Islet of Langerhans (tissue), 1 donor: Measurements from ENCODE around the gene SPTBN2.
"Not testable (repeated sequence)": the region's sequence is repeated elsewhere in the genome, so short reads cannot be mapped to it uniquely, and the experiment has no call there.

Experiments
- FAIRE-seq: peaks from one replicate; lab custom pipeline; 2011; peaks lifted over from hg19 to GRCh38; lab: Jason Lieb, UNC

Gene SPTBN2

DNA sequence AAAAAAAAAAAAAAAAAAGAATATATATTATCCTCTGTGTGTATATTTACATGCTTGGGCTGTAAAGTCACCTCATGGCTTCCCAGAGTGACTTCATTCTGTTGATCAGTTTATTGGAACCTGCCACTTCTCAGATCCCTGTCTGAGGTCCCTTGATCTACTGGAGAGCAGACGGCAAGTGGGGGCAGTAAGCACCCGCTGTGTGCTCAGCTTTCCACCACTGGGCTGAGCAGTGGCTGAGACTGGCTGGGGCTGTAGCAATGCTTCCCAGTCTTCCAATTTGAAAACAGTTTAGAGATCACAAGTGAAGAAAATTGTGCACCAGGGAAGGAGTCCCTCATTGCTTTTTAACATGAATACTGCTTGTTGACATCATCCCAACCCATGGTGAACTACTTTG lies 44.4 kb downstream of the SPTBN2 start:
- no peak for FAIRE-seq

DNA sequence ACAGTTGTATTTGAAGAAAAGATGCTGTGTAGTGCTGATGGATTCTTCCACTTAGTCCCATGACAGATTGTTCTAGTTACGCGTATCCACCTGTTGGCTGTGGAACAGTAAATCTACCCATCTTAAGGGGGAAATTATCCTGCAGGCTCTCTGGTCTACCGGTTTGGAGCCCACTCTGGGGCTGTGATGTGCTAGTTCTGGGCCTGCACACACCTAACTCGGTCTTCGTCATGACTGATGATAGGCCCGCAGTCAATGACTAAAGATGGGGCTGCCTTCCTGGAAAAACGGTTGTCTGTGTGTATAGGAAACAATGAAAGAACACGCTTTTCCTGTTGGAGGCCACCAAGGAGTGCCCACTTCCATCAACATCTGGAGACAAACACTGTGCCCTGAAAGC lies 45.1 kb downstream of the SPTBN2 start:
- FAIRE-seq: no peak

DNA sequence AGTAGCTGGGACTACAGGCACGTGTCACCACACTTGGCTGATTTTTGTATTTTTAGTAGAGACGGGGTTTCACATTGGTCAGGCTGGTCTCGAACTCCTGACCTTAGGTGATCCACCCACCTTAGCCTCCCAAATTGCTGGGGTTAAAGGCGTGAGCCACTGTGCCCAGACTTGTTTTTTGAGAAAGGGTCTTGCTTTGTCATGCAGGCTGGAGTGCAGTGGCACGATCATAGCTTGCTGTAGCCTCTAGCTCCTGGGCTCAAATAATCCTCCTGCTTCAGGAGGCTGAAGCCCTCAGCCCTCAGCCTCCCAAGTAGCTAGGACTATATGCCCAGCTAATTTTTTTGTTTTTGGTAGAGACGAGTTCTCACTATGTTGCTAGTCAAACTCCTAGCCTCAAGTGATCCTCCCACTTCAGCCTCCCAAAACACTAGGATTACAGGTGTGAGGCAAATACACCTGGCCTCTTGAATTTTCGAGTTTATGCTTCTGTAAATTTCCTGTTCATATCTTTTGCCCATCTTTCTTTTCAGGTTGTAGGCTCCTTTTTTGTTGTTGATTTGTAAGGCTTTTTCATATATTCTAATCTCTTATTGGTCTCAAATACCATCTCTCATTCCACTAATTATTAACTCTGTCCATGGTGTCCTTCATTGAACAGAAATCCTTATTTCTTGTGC lies 47.9 kb downstream of the SPTBN2 start:
- FAIRE-seq: no peak

DNA sequence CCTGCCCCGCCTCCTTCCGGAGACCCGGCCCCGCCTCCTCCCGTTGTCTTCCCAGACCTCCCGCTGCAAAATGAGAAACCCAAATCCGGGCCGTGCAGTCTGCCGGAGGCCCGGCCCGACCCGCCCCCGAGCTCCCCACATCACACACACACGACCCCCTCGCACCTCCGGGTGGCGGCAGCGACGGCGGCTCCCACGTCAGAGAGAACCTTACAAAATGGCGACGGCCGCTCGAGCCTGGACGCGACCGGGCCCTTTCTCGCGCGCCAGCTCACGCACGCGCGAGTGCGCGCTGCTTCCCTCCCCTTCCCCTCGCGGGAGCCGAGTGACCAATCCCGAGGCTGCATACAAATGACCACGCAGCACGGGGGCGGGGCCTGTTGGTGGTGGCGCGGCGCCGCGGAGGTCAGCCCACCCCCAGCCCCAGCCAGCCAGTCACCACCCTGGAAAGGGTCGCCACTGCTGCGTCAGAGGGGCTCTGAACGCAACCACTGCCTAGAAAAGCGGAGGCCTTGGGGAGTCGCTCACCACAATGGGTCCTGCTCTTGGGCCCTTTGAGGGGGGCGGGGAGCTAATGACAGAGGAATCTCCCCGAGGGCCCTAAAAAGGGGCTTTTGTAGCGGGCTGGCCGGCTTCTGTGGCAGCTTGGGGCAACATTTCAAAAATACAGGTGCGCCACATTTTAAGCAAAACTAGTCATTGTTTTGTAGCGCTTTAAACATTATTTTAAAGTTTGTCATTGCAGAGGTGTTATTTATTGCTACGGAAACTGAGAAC lies 51.2 kb downstream of the SPTBN2 start, which contains the start of gene RBM4B:
Gene RBM4B (minus strand): TSS at position 289 of the 777 bp plus-strand sequence. CDS start 808 bp downstream, outside the sequence.
- no peak for FAIRE-seq

DNA sequence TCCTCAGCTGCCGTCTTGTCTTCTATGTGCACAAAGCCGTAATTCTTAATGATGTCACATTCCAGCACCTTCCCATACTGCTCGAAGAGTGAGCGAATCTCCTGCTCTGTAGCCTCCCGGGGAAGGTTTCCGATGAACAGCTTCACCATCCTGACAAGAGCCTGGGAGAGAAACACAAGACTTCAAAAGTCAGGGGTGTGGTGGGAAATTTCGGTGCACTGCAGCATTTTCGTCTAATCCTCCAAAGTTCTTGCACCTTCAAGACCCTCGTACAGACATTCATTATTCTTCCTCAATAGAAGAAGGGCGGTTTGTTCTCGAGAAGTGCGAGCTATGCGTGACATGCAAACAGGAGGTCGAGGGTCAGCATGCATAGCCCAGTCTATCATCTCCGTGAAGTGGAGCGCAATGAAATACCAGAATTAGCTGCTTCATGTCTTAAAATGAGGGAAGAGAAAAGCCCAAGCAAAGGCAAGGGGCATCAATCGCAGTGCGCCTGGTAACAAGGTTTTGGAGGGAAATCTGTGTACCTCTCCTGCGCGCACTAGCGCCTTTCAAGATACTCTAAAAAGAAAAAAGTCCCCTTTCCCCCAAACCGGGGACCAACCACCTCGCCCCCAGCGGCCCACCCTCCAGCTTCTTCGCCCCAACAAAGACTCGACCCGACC lies 52.0 kb downstream of the SPTBN2 start:
- FAIRE-seq: no peak

DNA sequence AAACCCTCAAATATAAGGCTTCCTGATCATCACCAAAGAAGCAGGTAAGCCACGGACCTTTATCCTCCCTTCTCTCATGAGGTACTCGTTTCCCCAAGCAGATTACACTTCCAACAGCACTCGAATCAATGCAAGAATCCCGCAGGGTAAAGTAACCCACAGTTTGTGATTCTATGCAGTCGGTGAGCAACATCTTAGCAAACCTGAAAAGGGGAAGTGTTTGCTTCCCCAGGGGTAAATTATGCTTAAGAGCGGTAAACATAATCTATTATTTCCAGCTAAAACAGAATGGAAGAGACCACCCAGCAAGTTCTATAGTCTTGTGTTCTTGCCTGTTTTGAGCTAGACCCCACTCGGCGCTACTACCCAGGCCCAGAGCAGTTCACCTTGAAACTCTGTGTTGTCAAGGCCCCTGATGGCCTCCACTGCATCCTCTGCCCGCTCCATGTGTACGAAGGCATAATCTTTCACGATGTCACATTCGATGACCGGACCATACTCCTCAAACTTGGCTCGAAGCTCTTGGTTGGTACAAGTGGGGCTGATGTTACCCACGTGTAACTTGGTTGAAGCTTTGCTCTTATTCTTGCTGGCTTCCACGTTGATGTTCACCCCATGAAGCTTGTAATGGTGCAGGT lies 52.6 kb downstream of the SPTBN2 start:
- FAIRE-seq: no peak

DNA sequence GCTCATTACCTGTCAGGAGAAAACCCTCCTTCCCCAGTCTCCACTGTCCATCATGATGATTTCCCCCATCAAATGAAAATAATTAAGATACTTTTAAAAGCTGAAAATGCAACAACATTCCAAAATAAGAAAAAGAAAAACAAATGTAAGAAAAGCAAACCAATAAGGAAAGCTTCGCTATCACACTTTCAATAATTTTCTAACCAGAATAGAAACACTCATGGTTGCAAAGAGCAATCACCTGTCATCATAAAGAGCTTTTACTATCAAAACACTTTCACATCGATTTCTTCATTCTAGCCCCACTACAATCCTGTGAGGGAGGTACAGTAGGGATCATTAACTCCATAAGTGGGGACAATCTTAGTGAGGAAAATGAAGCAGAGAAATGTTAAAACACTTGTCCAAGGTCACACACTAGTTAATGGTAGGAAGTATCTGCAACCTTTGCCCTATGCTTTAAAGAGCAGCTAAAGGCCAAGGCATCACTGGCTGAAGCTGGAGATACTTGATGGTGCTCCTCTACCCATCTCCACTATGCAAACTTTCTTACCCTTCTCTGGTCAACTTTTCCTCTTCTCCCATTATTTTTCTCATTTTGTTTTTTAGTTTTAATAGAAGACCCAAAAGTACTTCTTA lies 53.9 kb downstream of the SPTBN2 start:
- FAIRE-seq: no peak

DNA sequence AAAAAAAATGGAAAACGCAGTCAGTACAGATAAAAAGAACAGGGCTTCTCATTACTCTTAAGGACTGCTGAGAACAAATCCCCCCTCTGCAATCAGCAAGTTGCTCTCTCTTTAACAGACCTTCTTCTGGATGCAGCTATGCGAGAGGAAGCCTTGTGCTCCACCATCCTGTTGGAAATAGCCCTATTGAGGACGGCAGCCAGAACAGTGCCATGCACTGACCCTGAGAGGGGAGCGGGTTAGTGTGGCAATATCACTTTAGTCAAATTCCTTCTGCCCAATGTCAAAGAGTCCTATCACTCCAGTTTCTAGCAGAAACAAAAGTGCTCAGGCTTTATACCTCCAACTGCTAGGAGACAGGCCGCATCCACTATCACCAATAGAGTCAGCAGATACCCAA lies 58.2 kb downstream of the SPTBN2 start:
- FAIRE-seq: no peak

DNA sequence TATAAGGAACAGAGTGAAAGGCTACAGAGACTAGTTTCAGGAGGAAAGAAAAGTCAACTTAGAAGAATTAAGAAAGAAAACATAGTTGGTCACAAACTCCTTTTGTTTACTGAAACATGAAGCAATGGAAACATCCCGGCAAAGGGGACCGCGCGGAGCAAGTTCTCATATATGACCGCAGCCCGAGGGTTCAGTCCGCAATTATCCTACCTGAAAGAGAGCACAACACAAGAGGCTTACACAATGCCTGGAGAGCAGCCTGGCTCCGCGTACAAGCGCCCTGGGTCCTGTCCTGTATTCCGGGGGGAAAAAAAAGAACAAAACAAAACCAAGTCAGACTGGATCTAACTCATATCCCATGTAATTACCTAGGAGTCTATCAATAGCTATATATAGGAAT lies 63.6 kb downstream of the SPTBN2 start:
- no peak for FAIRE-seq

DNA sequence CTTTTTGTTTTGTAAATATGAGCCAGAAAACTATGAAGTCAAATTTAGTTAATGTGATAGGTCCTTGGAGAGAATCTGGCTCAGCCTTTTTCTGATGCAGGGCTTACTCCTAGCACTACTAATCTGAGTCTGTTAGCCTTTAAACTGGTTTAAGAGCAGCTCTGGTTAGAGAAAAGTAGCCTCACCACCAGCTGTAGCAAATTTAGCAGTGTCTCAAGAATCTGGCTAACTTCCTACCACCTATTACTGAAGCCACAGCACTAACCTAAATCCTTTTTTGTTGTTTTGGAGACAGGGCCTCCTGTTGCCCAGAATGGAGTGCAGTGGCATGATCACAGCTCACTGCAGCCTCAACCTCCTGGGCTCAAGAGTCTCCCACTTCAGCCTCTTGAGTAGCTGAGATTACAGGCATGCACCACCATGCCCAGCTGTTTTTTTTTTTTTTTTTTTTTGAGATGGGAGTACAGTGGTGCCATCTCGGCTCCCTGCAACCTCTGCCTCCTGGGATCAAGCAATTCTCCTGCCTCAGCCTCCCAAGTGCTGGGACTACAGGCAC lies 65.2 kb downstream of the SPTBN2 start:
- FAIRE-seq: no peak

DNA sequence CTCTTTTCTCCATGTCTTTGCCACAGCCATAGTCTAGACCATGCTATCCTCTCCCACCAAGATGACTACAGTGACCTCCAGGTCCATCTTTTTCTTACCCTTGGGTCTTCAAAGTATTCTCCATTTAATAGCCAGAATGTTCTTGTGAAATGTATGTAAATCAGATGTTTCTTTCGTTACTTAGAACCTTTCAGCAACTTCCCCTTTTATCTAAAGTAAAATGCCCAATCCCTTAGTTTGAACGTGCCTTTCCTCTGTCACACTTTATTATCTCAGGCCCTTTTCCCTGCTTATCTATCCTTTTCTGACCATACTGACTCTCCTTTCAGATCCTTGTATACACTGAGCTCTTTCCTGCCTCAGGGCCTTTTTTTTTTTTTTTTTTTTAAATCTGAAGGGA lies 69.3 kb downstream of the SPTBN2 start:
- no peak for FAIRE-seq

DNA sequence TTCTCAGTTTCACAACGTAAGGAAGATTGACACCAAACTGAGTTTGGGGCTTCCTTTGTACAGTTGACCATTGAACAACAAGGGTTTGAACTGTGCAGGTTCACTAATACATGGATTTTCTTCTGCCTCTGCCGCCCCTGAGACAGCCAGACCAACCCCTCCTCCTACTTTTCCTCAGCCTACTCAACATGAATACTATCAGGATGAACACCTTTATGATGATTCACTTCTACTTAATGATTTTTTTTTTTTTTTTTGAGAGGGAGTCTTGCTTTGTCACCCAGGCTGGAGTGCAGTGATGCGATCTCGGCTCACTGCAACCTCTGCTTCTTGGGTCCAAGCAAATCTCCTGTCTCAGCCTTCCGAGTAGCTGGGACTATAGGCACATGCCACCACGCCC lies 75.9 kb downstream of the SPTBN2 start:
- no peak for FAIRE-seq

DNA sequence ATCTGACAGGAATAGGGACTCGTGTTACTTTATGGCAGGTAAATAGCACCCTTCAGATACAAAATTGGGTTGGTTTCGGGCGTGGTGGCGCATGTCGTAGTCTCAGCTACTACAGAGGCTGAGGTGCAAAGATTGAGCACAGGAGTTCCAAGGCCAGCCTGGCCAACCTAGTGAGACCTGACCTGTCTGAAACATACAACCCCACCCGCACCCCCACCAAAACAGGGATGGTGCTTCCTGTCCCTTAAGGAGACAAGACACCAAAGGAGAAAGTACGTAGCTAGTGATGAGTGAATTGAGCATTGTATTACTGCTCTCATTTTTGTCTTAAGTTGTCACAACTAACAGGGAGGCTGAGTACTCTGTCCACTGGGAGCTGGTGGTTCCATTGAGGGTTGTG lies 76.4 kb downstream of the SPTBN2 start:
- FAIRE-seq: no peak

DNA sequence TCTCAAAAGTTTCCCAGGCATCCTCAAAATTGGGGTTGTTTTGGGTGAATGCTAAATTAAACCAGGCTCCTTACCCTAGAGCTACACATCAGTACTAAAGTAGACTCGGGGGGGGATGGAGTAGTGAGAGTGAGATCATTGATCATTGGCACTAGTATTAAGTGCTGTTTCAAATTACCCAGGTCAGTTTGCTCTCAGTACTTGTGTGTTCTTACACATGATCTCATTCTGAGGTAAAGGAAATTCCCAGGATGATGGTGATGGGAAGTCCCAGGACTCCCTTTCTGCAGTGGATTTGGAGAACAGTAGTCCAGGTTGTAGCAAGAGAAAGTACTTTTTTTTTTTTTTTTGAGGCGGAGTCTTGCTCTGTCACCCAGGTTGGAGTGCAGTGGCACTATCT lies 78.0 kb downstream of the SPTBN2 start:
- FAIRE-seq: no peak

DNA sequence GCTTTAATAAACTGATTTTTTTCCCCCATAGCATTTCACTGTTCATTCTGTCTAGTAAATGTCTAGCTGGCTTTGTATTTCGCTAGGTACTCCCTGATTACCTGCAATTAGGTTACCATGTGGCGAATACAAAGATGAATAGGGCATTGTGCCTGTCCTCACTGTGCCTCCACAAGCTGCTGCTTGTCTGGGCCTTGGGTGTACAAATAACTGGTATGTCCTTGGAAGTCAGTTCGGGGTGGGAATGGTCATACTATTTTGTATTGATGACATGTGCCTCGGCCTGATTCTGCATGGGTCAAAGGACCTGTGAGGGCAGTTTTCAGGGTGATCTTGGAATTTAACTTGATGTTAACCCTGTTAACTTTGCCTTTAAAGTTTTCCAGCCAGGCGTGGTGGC lies 79.1 kb downstream of the SPTBN2 start:
- no peak for FAIRE-seq

DNA sequence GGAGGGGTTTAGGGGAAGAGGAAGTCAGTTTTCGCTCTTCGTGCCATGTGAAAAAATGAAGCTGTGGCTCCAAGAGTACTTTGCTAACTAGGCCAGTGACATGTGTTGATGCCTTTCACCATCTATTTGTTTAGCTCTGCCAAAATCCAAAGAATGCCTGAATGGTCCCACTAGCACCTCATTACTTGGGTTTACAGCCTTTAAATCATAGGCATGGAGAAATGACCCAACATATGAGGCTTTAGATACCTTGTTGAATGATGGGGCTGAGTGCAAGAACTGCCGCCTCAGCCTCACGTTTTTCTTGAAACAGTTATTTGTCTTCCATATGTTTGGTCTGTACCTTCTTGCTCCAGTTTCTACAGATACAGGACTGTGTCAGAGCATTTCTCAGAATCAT lies 82.2 kb downstream of the SPTBN2 start:
- no peak for FAIRE-seq

DNA sequence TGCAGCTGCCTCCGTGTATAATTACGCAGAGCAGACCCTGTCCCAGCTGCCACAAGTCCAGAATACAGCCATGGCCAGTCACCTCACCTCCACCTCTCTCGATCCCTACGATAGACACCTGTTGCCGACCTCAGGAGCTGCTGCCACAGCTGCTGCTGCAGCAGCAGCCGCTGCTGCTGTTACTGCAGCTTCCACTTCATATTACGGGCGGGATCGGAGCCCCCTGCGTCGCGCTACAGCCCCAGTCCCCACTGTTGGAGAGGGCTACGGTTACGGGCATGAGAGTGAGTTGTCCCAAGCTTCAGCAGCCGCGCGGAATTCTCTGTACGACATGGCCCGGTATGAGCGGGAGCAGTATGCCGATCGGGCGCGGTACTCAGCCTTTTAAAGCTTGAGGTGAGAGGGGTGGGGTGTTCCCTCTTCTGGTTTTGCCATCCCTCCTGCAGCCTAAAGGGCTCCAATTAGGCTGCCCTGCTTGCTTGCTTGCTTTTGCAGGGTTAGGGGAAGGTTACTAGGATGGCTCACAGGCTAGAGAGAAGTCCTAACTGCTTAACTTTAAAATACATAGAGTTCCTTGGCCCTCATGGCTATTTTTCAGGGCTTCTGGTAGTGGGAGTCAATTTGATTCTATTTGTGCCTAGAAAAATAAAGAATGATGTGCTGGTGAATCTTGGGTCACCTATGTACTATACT lies 85.1 kb downstream of the SPTBN2 start:
- FAIRE-seq: no peak

DNA sequence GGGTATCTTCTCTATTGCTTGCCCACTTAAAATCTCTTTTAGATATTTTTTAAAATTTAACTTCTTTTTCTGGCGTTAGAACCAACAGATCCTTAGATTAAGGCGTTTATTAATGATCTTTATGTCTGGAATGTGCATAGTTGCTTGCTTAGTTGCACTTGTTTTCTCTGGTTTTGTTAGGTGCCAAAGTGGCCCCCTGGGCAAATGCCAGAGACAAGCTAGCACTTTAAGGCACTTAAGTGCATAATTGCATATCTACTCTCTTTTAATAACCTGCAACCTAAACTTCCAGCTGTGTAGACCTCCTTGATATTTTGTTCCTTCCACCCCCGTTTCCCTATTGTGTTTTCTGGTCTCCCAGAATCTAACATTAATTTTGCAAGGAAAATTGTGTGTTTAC lies 87.2 kb downstream of the SPTBN2 start:
- no peak for FAIRE-seq

DNA sequence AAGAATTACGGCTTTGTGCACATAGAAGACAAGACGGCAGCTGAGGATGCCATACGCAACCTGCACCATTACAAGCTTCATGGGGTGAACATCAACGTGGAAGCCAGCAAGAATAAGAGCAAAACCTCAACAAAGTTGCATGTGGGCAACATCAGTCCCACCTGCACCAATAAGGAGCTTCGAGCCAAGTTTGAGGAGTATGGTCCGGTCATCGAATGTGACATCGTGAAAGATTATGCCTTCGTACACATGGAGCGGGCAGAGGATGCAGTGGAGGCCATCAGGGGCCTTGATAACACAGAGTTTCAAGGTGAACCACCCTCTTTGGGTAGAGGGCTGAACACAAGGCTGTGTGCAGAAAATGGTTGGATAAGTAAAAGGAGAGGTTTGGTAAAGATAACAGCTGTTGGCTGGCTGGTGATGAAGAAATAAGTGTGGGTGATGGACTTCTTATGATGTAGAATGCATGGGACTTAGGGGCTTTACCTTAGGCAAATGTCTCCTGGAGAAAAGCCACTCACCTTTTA lies 89.1 kb downstream of the SPTBN2 start:
- not testable (repeated sequence) for FAIRE-seq

DNA sequence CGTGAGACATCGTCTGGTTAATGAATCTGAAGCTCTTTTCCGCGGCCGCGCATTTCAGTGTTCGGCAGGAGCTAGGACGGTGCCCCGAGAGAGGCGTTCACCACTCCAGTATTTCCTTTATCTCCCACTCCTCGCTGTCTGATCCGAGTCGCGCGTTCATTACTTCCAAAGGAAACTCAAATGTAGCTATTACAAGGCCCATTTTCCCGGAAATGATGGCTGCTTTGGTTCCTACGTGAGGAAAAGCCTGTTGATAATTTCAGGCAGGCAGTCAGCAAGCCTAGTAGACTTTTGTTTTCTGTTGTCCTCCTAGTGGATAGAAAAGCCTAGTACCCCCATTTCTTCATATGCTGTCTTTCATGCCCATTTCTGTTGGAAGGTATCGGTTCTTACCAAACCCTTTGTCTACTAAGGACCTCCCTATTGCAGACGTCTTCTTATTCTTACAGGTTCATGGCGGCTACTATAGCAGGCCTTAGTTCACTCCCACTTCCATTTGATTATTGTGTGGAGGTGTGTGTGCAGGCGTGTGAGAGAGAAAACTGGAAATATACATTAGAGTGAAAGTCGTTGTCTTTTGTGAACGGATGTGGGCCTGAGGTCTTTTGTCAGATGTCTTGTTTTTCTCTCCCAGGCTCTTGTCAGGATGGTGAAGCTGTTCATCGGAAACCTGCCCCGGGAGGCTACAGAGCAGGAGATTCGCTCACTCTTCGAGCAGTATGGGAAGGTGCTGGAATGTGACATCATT lies 89.8 kb downstream of the SPTBN2 start:
- no peak for FAIRE-seq
